ENCODE data around the gene OR5T2.
"Not testable (repeated sequence)": the region's sequence is repeated elsewhere in the genome, so short reads cannot be mapped to it uniquely, and the experiment has no call there.

OR5T2 gene

GRCh38 chr11:56234155-56234554, at the start of gene OR5T2:
Gene OR5T2, minus strand, starts transcription at chr11:56234255. Its CDS starts 1,193 bp downstream, at chr11:56233062.
- no peak for FAIRE-seq

GRCh38 chr11:56273854-56274253, 39.8 kb upstream of the OR5T2 start, which contains the start of gene OR5T1:
Gene OR5T1, plus strand, starts transcription at chr11:56274154. Its CDS starts 1,485 bp downstream, at chr11:56275639.
- FAIRE-seq, result no peak

- no peak for FAIRE-seq
These were observed 37.0 kb upstream of the OR5T2 start for GRCh38 chr11:56271092-56271491.

- no peak for FAIRE-seq
These were observed 17.9 kb upstream of the OR5T2 start, which contains the start of gene OR5T3 for GRCh38 chr11:56251954-56252353. Gene OR5T3, plus strand, starts transcription at chr11:56252254. Its CDS starts 0 bp downstream, at chr11:56252254.

GRCh38 chr11:56219735-56220134, 14.3 kb downstream of the OR5T2 start:
- FAIRE-seq, result not testable (repeated sequence)

- no peak for FAIRE-seq
These were observed 19.5 kb downstream of the OR5T2 start for GRCh38 chr11:56214537-56214936.

GRCh38 chr11:56207790-56208189, 26.3 kb downstream of the OR5T2 start:
- FAIRE-seq, result no peak

GRCh38 chr11:56197367-56197766, 36.7 kb downstream of the OR5T2 start:
- FAIRE-seq, result no peak

GRCh38 chr11:56196705-56197104, 37.4 kb downstream of the OR5T2 start:
- FAIRE-seq, result no peak

GRCh38 chr11:56188602-56189001, 45.5 kb downstream of the OR5T2 start:
- FAIRE-seq, result no peak

GRCh38 chr11:56183459-56183858, 50.6 kb downstream of the OR5T2 start:
- no peak for FAIRE-seq
